ENCODE results near the gene ZMYND11.

DNA sequence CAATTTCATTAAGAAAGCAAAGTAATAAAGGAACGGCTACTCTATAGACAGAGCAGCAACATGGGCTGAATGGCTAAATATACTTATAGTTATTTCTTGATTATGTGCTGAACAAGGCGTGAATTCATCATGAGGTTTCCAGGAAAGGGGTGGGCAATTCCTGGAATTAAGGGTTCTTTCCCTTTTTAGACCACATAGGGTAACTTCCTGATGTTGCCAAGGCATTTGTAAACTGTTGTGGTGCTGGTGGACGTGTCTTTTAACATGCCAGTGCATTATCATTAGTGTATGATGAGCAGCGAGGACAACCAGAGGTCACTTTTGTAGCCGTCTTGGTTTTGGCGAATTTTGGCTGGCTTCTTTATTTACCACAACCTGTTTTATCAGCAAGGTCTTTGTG, 28.5 kb upstream of the ZMYND11 start:
- TF ChIP-seq, protein P1, sequence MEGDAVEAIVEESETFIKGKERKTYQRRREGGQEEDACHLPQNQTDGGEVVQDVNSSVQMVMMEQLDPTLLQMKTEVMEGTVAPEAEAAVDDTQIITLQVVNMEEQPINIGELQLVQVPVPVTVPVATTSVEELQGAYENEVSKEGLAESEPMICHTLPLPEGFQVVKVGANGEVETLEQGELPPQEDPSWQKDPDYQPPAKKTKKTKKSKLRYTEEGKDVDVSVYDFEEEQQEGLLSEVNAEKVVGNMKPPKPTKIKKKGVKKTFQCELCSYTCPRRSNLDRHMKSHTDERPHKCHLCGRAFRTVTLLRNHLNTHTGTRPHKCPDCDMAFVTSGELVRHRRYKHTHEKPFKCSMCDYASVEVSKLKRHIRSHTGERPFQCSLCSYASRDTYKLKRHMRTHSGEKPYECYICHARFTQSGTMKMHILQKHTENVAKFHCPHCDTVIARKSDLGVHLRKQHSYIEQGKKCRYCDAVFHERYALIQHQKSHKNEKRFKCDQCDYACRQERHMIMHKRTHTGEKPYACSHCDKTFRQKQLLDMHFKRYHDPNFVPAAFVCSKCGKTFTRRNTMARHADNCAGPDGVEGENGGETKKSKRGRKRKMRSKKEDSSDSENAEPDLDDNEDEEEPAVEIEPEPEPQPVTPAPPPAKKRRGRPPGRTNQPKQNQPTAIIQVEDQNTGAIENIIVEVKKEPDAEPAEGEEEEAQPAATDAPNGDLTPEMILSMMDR (IDR thresholded peaks at IDR 0.05; ENCODE audit: poor library complexity): no peak
- TF ChIP-seq EZH2 (IDR thresholded peaks at IDR 0.05; ENCODE audit: borderline replicate concordance): no peak

Measured in hepatocyte (in vitro differentiated cells).